D721Med (cell line): Measurements from ENCODE around the gene PRDM2.

Experiments
- DNase-seq: peaks from one replicate; pipeline ENCODE4 v3.0.0; 2011; ENCODE audit warnings: low spot score; ENCODE audit not compliant: insufficient read length
- FAIRE-seq: peaks from 2 replicates; lab custom pipeline; 2011; peaks lifted over from hg19 to GRCh38; lab: Jason Lieb, UNC
- TF ChIP-seq, protein P1 (sequence below): IDR thresholded peaks from 2 replicates; pipeline ENCODE4 v1.5.1; 2012; ENCODE audit warnings: mild to moderate bottlenecking, control low read depth; ENCODE audit not compliant: insufficient read depth; ENCODE audit errors: missing control alignments

The PRDM2 gene

DNA sequence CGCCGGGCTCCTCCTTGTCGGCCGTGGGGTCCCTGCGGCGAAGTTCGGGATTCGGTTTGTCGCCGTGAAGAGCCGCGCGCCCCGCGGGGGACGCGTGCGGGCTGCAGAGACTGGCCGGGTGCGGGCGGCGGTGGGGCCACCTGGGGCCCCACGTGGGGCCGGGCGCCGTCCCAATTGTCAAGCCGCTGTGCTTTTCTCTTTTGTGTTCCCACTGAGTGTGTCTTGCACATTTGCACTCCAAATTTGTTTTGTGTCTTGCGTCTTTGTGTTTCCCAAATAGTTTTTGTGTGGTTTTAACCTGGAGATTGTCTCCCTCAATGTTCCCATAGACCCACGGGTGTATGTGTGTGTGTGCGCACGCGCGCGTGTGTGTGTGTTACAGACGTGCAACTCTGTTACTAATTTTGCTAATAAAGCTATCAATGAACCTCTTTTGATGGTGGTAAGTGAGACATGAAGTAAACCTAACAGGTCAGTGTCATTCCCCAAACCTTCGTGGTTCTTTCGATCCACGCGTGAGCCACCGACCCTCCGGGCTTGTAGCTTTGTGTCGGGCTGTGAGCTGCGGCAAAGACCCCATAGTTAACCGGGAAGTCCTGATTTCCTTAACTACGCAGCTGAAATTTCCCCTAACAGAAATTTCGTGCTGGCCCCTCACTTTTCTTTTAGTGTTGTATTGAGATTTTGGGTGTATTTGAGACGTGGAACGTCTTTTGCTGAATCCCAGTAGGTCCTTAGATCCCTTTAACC, 708 bp downstream of the PRDM2 start:
- FAIRE-seq (no peak), DNase-seq (no peak)
- TF ChIP-seq, protein P1, sequence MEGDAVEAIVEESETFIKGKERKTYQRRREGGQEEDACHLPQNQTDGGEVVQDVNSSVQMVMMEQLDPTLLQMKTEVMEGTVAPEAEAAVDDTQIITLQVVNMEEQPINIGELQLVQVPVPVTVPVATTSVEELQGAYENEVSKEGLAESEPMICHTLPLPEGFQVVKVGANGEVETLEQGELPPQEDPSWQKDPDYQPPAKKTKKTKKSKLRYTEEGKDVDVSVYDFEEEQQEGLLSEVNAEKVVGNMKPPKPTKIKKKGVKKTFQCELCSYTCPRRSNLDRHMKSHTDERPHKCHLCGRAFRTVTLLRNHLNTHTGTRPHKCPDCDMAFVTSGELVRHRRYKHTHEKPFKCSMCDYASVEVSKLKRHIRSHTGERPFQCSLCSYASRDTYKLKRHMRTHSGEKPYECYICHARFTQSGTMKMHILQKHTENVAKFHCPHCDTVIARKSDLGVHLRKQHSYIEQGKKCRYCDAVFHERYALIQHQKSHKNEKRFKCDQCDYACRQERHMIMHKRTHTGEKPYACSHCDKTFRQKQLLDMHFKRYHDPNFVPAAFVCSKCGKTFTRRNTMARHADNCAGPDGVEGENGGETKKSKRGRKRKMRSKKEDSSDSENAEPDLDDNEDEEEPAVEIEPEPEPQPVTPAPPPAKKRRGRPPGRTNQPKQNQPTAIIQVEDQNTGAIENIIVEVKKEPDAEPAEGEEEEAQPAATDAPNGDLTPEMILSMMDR, result no peak

DNA sequence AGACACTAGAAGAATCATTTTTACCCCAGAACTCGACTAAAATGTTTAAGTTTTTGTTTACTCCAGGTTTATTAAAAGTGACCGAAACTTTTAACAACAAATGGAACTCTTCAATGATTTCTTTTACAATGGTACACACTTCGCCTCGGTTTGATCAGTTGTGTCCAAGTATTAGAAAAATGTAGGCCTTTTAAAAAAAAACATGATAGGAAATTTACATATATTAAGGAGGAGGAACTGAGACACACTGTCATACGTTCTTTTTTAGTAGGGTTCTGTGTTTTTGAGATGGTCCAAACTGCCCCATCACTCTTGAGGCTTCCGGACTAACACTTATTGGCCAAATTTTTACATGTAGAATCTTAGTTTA, 1.3 kb downstream of the PRDM2 start:
- TF ChIP-seq, protein P1, result no peak
- no peak for FAIRE-seq
- DNase-seq, result no peak

DNA sequence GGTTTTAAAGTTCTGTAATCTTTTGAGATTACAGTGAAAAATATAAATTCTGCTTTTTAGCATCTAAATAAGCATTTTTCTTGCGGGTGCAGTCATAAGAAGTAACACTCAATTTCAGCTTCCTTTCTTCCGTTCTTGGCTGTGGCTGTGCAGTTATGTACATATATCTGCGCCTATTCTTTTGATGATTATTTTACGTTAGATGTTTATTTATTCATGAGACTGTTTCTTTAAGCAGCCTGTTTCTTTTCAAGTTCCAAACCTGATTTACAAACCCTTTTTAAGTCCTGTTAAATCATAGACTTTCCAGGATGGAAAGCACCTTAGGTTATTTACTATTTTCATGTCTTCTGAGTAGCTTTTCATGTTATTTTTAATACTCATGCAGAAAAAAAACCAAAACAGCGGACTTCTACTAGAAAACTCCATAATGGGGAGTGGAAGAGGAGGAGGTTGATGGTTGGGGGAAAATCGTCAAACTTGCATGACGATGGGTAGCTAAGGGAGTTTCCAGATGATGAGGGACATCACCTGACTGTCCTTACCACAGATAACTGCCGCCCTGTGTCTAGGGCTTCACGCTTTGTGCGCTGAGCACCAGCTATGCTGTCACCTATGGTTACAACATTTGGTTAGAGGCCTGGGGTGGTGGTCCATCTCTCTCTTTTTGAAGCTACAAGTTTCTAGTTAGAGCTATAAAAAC, 2.6 kb downstream of the PRDM2 start:
- no peak for FAIRE-seq
- TF ChIP-seq, protein P1, result no peak

DNA sequence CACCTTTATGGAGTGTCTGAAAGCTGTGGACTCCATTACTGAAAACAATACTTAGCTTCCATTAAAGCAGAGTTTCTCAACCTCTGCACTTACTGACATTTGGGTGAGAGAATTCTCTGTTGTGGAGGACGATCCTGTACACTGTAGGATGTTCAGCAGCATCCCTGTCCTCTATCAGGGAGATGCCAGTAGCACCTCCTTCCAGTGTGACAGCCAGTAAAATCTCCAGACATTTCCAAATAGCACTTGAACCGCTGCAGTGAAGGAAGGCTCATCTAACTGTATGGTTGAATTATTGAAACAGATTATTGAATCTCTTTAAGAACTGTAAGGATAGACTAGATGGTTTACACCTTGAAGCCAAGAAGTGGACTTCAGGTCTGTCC, 3.1 kb downstream of the PRDM2 start:
- DNase-seq (no peak), FAIRE-seq (no peak)
- TF ChIP-seq, protein P1, result no peak

More for the DNA sequence above, 2.6 kb downstream of the PRDM2 start:
- DNase-seq, result no peak

DNA sequence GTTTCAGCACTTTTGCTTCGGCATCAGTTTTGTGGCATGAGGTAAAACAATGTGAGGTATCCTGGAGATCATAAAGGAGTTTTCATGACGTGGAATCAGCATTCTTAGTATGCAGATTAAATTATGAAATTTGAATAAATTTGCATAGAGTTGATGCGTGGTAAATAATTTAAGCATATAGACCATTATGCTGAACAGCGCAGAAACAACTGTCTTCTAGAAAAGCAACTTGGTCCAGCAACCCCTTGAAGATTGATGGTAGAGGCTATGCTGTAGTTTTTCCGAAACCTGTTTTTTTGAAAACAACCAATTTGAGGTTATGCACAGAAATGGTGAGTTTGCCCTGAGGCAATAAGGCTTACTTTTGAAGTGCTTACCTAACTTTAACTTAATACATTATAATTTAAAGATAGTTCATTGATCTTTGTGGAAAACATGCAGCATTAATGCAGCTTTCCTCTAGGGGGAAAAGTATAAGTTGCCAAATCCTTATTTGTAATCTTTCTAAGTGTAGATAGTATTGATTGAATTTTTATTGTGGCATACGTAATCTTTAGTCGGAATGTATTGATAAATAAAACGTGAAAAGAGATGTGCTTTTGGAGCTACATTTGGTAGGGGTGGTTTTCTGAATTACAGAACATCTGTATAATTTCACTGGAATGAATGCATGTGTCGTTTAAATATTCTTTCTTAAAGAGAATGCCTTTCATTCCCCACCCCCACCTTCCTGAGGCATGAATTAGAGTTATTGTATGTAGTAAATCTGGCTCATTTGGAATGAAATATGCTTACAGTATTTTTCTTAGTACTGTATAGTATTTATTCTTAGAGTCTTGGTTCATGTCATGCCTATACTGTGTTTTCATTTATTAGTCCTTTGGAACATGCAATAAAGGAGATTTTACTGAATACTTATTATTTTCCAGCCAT, 3.8 kb downstream of the PRDM2 start:
- no peak for DNase-seq
- no peak for FAIRE-seq
- TF ChIP-seq, protein P1, result no peak

DNA sequence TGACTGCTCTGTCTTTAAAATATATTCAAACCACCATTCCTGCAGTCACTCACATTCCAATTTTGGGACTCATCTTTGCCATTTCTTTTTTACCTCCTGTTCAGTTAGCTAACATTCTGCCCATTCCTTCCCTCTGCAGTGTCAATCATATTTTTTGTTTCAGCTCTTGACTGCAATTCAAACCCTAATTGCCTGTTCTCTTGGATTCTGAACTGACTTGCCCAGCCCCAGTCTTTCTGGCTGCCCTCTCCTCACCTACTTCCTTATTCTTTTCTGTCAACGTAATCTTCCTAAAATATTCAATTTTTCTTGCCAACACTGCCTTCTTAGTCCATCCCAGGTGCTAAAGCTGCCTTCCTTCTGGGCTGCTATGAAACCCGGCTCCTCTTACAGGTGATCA, 6.1 kb downstream of the PRDM2 start:
- DNase-seq (no peak), FAIRE-seq (no peak)
- TF ChIP-seq, protein P1, result no peak
